Measurements from ENCODE around the gene RANGRF.

The RANGRF gene

DNA sequence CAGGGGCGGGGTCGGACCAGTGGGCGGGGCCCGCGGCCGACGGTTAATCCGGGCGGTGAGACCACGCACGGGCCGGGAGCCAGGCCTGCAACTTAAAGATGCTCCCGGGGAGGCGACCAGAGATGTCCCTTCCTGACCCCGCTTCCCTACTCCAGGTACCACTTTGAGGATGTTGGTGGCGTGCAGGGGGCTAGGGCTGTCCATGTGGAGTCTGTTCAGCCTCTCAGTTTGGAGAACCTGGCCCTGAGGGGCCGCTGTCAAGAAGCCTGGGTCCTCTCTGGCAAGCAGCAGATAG, 580 bp downstream of the RANGRF start:
- peak overlapping the region; percentile 73; the same call in 1 of the 2 replicates for H3K27ac ChIP-seq (ENCODE audit: low read length)
- H4K20me1 ChIP-seq (ENCODE audit: insufficient read depth, low read length): no peaks in the 10 kb centered on the region
- H3K4me2 ChIP-seq (ENCODE audit: low read length): peak overlapping the region; percentile 99
- peaks cover 8% of the 10 kb centered on the region; the same call in 1 of the 2 replicates for H3K79me2 ChIP-seq (ENCODE audit: low read length)
- peak overlapping the region; percentile 95 for H2AFZ ChIP-seq (ENCODE audit: low read depth, low read length)
- no peaks in the 10 kb centered on the region for H3K9me3 ChIP-seq (ENCODE audit: insufficient read depth, low read length)
- H3K9ac ChIP-seq (ENCODE audit: low read length): peak overlapping the region; percentile 95
- H3K36me3 ChIP-seq (replicated peaks; ENCODE audit: low read depth, low read length): no peaks in the 10 kb centered on the region
- H3K27me3 ChIP-seq (ENCODE audit: low read depth, low read length): no peaks in the 10 kb centered on the region
- peaks cover 18% of the 10 kb centered on the region for H3K4me1 ChIP-seq (ENCODE audit: low read length)
- H3K4me3 ChIP-seq (ENCODE audit: low read length): peak overlapping the region; percentile 99
- TF ChIP-seq EZH2phosphoT487 (IDR thresholded peaks at IDR 0.05; ENCODE audit: low read depth) (no peak), CTCF (IDR thresholded peaks at IDR 0.05; ENCODE audit: low read depth, low read length) (no peak)

DNA sequence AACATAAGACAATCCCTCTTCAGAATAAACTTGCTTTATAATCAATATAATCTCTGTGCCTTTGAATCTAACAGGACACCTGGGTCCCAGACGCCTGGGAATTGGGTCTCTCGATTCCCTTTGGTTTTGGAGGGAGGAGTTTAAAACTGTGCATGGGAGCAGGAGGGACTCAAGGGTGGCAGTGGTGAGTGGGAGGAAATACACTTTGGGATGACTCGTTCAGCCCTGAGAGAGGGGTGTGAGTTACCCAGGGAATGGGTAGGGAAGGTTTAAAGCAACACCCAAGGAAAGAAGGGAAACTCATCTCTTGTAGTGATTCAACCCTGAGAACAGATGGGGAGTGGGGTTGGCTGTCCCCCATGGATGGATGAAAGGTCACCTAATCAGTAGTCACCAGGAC, 1.6 kb downstream of the RANGRF start:
- TF ChIP-seq CTCF (IDR thresholded peaks at IDR 0.05; ENCODE audit: low read depth, low read length): no peak
- no peak for TF ChIP-seq EZH2phosphoT487 (IDR thresholded peaks at IDR 0.05; ENCODE audit: low read depth)
- Histone ChIP-seq H3K36me3 (replicated peaks; ENCODE audit: low read depth, low read length) (no peaks in the 10 kb centered on the region), H3K79me2 (ENCODE audit: low read length) (peaks cover 8% of the 10 kb centered on the region; the same call in 1 of the 2 replicates), H3K4me1 (ENCODE audit: low read length) (peaks cover 23% of the 10 kb centered on the region), H2AFZ (ENCODE audit: low read depth, low read length) (no peak overlapping the region), H3K4me3 (ENCODE audit: low read length) (no peak overlapping the region), H3K9me3 (ENCODE audit: insufficient read depth, low read length) (no peaks in the 10 kb centered on the region), H3K9ac (ENCODE audit: low read length) (no peak overlapping the region), H3K27me3 (ENCODE audit: low read depth, low read length) (no peaks in the 10 kb centered on the region), H3K27ac (ENCODE audit: low read length) (no peak overlapping the region), H4K20me1 (ENCODE audit: insufficient read depth, low read length) (no peaks in the 10 kb centered on the region), H3K4me2 (ENCODE audit: low read length) (no peak overlapping the region)

GRCh38 chr17:8292639-8293395, 4.3 kb downstream of the RANGRF start:
- no peak overlapping the region for H2AFZ ChIP-seq (ENCODE audit: low read depth, low read length)
- no peaks in the 10 kb centered on the region for H3K36me3 ChIP-seq (replicated peaks; ENCODE audit: low read depth, low read length)
- H3K27me3 ChIP-seq (ENCODE audit: low read depth, low read length): no peaks in the 10 kb centered on the region
- no peaks in the 10 kb centered on the region for H4K20me1 ChIP-seq (ENCODE audit: insufficient read depth, low read length)
- peaks cover 13% of the 10 kb centered on the region for H3K4me1 ChIP-seq (ENCODE audit: low read length)
- no peak overlapping the region for H3K27ac ChIP-seq (ENCODE audit: low read length)
- H3K9ac ChIP-seq (ENCODE audit: low read length): no peak overlapping the region
- H3K4me2 ChIP-seq (ENCODE audit: low read length): no peak overlapping the region
- TF ChIP-seq EZH2phosphoT487 (IDR thresholded peaks at IDR 0.05; ENCODE audit: low read depth): no peak
- TF ChIP-seq CTCF (IDR thresholded peaks at IDR 0.05; ENCODE audit: low read depth, low read length): no peak
- H3K79me2 ChIP-seq (ENCODE audit: low read length): peaks cover 8% of the 10 kb centered on the region; the same call in 1 of the 2 replicates
- H3K9me3 ChIP-seq (ENCODE audit: insufficient read depth, low read length): no peaks in the 10 kb centered on the region
- H3K4me3 ChIP-seq (ENCODE audit: low read length): no peak overlapping the region

GRCh38 chr17:8294361-8294760, 5.9 kb downstream of the RANGRF start:
- Histone ChIP-seq H3K4me2 (ENCODE audit: low read length) (peak overlapping the region; percentile 75), H3K27ac (ENCODE audit: low read length) (no peak overlapping the region), H3K27me3 (ENCODE audit: low read depth, low read length) (no peaks in the 10 kb centered on the region), H2AFZ (ENCODE audit: low read depth, low read length) (no peak overlapping the region), H3K79me2 (ENCODE audit: low read length) (peaks cover 4% of the 10 kb centered on the region; the same call in 1 of the 2 replicates), H3K9me3 (ENCODE audit: insufficient read depth, low read length) (no peaks in the 10 kb centered on the region), H3K4me1 (ENCODE audit: low read length) (peaks cover 9% of the 10 kb centered on the region), H4K20me1 (ENCODE audit: insufficient read depth, low read length) (no peaks in the 10 kb centered on the region), H3K9ac (ENCODE audit: low read length) (no peak overlapping the region), H3K36me3 (replicated peaks; ENCODE audit: low read depth, low read length) (no peaks in the 10 kb centered on the region), H3K4me3 (ENCODE audit: low read length) (peak overlapping the region; percentile 76; the same call in 1 of the 2 replicates)
- no peak for TF ChIP-seq CTCF (IDR thresholded peaks at IDR 0.05; ENCODE audit: low read depth, low read length)
- no peak for TF ChIP-seq EZH2phosphoT487 (IDR thresholded peaks at IDR 0.05; ENCODE audit: low read depth)

All from OCI-LY3 (cell line).